NCI-H128 (cell line): ENCODE data around the gene NKX1-1.
"Not testable (repeated sequence)": the region's sequence is repeated elsewhere in the genome, so short reads cannot be mapped to it uniquely, and the experiment has no call there.

Experiments
- DNase-seq: peaks from one replicate; lab custom pipeline; 2025; ENCODE audit not compliant: unreplicated experiment; lab: John Stamatoyannopoulos, UW

Gene NKX1-1

DNA sequence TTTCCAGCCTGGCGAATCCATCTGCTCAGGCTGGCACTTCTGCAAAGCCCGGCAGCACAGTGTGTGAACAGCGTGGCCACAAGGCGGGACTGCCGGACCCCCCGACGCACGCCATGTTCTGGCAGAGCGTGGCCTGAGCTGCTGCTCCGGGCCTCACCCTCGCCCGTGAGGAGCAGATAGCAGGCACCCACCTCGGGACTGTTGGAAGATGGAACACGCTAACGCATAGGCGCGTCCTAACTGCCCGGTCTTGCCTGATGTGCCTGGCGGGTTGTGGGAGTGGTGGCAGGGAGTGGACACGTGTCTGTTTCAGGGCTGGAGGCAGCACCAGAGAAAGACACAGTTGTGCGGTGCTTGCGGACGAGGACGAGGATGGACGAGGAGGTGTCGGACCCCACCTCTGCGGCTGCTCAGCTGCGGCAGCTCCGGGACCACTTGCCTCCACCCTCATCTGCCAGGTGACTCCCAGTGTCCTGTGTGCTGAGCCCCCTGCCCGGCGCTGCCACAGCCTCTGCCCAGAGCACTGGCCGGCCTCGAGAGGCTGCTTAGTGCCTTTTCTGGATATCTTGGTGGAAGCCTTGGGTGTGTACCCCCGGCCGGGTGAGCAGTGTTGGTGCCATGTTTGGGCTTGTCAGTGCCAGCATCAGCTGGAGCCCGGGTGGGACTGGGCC lies 31.1 kb downstream of the NKX1-1 start:
- no peak for DNase-seq

DNA sequence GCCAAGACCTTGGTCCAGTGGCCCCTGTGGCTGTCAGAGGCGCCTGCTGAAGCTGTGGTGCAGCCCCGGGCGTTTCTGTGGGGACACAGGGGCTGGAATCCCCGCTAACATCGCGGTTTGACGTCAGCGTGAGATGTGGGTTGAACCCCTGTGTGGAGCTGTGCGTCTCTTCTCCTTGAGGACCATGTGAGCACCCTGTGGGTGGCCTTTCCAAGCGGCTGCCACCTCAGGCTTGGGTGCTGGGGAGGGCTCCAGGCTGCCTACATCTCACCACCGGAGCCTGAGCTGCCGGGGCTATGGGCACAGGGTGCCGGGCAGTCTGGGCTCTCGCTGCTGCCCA lies 31.6 kb downstream of the NKX1-1 start:
- DNase-seq: no peak

DNA sequence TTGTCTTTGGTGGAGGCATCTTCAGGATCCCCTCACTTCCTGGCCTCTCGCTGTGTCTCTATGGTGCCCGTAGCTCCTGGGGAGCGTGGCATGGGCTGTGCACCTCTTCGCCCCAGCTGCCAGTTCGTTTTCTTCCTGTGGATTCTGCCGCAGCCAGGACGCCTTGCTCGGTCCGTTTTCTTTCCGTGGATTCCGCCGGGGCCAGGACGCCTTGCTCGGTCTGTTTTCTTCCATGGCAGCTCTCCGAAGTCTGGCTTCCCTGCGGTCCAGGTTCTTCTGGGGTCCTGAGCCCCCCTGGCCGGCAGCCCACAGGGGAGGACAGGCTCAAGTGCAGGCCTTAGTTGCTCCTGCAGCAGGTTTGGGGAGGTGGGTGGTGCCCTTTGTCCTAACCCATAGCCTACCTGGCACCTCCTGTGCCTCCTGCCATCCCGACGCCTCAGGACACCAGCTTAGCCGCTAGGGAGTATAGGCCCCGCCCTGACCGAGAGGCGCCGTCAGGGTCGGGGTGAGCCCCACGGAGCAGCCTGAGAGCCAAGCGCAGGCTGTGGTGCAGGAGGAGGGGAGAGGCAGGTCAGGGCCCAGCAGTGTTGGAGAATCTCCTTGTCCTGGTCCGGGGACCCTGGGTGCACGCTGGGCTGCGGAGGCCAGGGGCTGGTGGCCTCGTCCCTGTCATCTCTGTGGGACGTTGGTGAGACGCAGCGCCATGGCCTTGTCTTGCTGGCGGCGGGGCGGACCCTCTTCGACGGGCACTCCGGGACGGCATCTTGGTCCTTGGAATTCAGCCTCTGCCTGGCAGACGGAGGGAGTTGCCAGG lies 32.1 kb downstream of the NKX1-1 start:
- DNase-seq: no peak

DNA sequence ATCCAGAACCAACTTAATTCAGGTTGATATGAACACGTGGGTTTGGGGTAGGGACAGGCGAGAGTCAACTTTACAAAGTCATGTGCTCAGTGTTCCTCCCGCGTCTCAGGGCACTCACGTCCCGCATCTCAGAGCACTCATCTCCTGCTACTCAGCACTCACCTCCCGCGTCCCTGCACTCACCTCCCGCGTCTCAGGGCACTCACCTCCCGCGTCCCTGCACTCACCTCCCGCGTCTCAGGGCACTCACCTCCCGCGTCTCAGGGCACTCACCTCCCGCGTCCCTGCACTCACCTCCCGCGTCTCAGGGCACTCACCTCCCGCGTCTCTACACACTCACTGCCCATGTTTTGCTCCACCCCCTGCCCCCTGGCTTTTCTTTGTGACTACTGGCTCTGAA lies 33.7 kb downstream of the NKX1-1 start:
- DNase-seq: not testable (repeated sequence)

DNA sequence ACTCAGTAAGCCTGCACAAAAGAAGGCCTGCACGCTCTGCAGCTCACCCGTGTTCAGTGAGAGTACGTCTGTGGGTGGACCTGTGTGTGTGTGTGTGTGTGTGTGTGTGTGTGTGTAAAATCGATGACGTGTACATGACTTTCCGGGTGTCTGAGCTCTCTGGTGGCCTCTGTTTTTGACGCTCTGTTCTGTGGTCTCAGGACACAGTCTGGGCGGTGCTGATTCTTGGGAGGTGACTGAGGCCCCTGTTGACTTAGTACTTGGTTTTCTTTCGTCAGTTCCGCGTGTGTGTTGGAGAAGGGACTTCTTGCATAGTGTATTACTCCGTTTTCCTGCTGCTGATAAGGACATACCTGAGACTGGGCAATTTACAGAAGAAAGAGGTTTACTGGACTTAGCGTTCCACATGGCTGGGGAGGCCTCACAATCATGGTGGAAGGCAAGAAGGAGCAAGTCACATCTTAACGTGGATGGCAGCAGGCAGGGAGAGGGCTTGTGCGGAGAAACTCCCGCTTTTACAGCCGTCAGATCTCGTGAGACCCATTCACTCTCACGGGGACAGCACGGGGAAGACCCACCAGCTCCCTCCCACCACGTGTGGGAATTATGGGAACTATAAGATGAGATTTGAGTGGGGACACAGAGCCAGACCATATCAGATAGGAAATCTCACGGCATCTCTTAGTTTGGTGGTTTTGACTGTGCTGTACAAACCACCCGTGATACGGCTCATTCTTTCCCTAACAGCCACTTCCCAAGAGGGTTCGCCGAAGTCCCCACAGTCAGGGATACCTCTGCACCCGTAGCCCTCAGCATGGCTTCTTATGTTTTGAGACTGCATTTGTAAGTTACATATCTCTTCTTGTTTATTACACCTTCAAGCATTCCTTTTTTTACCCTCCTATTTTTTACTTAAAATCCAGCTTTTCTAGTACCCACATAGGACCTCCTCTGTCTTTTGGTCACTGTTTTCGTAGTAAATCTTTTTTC lies 34.8 kb downstream of the NKX1-1 start:
- DNase-seq: no peak

DNA sequence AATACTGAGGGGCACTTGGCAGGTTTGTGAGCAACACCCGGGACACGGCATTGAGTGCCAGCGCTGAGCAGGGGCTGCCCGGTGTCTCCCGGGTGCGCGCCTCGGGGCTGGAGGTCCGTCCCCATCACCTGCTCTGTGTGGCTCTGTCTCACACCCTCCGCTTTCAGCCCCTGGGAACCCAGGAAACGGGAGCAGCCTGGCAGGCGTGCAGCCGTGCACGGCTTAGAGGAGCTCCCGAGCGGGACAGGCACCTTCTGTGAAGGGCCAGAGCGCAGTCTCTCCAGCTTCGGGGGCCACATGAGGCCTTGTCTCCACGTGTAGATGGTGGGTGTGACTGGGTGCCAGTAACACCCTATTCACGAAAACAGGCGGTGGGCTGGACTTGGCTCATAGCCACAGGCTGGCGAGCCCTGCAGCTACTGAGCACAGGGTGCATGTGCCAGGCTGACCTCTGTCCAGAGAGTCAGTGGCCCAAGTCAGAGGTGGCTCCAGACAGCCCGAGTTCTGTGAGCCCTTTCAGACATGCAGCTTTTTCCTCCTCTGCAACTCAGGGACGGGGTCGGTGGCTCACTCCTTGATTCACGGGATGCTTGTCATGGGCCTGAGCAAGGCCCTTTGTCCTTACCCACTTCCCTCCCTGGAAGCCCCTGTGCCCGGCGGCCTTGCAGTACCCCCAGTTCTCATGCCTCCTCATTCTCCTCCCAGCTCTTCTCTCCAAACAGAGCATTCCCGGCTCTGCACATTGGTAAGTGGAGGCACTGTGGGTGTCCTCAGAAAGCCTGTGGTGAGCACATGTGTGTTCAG lies 35.7 kb downstream of the NKX1-1 start:
- DNase-seq: no peak

DNA sequence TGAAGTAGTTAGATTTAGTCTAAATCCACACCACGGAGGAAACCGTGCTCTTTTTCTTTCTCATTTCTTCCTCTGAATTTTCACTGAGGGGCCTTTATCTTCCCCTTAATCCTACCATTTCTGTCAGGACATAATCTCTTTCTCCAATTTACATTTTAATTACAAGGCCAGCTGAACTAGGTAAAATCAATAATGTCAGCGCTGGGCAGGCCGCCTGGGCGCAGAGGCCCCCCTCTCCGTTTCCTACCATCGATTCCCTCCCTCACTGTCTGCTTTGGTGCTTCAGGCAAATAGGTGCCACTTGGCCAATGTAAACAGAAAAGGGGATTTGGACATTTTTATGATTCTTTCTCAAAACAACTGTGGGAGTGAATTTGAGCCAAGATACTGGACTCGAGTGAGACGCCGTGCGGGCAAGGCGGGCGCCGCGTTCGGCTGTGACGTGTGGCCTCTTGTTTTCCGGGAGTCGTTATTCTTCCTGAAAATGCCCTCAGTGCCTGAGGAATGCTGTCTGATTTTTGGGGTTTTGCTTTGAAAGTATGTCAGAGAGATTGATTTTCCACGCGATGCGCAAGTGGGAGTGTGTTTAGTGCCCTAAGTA lies 36.7 kb downstream of the NKX1-1 start:
- no peak for DNase-seq

DNA sequence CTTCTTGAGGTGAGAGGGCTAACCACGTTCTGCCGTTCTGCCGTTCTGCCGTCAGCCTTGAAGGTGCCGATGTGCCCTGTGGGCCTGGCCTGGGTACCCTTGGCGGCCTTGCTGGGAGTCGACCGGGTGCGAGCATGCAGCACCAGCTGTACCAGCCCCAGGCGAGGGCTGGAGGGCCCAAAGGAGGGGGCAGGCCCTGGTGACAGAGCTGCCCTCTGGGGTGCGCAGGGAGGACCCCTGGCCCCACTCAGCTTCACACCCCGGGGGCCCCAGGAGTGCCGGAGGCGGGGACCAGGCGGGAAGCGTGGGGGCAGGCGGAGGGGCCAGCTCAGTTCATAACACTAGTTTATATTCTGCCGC lies 37.2 kb downstream of the NKX1-1 start:
- no peak for DNase-seq

DNA sequence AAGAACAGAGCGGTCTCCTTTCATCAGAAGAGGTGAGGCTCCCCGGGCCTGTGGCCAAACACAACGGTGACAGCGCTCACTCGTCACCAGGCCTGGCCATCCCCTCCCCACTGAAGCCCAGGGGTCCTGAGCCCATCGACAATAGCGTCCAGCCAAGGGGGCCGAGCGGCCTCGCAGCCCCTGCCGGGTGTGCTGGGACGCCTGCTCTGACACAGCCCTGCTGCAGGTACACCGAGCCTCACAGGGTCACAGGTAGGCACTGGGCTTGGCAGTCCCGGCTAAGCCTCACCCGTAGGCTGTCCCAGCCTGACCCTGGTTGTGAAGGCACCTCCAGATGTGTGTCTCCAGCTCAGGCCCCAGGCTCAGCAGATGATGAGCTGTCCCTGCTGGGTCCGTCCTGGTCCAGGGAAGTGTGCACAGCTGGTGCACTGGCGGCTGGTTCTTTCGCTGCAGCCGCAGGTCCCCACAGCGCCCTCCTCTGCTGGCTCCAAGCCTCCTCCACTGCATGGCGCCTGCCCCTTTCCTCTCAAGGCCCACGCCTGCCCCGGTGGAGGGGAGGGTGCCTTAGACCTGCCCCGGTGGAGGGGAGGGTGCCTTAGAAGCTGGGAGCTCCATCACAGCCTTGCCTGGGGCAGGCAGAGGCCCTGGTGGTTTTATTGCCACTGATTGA lies 37.7 kb downstream of the NKX1-1 start:
- DNase-seq: no peak

DNA sequence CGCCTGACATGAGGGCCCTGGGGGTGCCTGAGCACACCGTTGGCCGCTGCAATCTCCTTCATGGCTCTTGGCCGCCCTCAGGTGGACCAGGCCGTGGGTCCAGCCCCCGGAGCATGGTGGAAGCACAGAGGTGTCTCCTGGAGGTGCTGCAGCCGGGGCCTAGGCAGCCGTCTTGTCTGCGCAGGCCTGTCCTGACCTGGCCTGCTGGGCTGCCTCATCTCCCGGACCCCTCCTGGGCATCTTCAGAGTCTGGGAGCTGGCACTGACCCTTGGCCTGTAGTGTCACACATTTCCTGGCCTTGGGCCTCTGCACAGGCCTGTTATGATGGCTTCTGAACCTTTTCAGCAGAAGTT lies 38.3 kb downstream of the NKX1-1 start:
- DNase-seq: no peak

DNA sequence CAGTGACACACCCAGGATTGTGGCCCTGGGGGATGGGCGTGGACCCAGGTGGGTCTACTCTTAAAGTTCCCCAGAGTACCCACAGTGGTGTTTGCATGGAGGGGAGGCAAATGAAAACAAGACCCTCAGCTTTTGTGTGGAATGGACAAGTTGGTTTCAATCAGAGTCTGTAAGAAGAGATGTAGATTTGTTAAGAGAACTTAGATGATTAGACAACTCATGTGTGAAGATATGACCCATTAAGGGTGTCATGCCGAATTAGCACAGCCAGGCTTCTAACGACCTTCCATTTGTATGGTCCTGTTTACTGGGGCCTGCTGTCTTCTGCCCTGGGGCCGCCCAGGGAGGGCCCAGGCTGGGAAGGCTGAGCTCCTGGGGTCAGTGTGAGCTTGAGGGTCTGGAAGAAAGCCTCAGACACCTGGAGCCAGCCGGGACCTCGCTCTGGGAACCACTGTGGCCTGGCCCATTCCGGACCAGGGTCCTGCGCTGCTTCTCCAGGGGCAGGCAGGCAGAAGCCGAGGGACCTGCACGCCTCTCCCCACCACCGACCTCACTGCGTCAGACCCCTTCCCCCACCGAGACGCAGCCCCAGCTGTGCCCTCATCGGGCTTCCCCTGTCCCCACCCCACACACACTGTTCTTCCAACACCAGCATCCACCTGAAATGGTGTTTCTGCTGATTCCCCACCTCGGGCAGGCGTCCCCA lies 38.9 kb downstream of the NKX1-1 start:
- DNase-seq: no peak

DNA sequence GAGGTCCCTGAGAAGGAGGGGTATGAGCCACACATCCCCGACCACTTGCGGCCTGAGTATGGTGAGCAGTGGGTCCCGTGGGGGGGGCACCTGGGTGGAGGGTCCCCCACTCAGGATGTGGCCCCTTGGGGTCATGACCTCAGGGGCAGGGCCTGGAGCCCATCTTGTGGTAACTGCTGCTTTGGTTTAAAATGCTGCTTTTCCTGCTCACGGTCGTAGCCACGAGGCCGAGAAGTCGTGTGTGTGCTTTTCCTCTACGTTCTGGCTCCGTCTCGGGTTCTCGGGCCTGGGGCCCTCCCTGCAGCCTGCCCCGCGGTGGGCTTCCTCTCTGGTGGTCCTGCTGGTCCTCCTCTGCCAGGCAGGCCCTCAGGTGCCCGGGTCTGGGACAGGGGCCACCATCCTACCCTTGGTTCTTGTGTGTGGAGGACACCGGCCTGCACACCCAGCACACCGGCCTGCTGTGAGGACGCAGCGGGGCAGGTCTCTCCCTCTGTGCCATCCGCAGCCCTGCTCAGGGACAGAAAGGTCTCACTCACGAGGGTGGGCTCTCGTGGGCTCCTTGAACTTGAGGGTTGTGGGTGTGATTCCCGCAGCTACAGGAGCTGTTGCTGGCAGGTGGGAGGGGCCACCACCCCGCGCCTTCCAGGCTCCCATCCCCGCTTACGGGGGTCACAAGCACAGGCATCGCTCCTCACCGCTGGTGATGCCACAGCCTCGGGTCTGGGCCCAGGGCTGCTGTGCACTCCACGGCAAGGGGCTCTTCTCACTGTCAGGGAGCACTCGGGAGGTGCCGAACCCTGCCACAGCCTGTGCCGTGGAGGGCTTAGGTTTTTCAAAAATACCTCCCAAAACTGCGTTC lies 39.6 kb downstream of the NKX1-1 start:
- no peak for DNase-seq

DNA sequence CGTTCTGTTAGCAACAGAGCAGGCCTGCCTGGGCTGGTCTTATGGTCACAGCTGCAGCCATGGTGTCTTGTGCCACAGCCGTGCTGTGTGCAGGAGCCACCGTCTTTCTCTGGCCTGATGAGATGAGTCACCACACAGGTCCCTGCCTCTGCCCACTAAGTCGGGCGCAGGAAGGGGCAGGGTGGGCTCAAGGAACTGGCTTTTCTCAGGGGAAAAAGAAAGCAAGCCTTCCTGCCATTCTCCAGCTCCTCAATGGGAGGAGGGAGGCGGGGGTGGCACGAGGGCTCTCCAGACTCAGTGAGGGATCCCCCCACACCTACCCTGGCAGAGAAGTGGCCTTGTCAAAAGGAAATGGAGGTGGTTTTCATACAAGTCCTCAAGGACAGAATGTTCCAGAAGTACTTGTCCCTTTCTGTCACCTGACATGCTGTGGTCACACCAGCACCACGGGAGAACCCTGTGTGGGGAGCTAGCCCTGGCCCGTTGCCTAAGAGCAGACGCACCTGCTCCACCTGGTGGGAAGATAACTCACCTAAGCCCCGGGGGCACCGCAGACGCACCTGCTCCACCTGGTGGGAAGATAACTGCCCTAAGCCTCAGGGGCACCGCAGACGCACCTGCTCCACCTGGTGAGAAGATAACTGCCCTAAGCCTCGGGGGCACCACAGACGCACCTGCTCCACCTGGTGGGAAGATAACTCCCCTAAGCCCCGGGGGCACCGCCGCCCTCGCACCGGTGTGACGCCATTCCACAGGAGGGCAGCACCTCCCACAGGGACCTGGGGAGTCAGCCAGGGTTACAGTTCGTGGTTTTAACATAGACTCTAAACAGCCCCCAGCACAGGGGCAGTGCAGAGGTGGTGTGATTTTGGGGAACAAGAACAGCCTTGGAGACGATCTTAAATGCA lies 40.7 kb downstream of the NKX1-1 start:
- DNase-seq: peak; percentile 59

DNA sequence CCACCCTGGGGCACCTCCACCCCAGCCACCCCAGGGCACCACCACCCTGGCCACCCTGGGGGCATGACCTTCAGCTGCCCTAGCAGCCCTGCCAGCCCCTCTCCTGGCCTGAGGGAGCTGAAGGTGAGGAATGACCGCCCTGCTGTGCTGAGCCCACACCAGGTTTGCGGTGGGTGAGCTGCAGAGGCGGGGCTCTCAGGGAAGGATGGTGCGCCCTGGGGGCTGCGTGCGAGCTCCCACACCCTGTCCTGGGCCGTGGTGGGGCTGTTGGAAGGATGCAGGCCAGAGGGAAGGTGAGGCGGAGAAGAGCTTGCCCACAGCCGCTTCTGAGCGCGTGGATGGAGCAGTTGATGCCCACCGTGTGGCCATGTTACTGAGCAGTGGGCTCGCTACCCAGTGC lies 41.5 kb downstream of the NKX1-1 start:
- DNase-seq: no peak

DNA sequence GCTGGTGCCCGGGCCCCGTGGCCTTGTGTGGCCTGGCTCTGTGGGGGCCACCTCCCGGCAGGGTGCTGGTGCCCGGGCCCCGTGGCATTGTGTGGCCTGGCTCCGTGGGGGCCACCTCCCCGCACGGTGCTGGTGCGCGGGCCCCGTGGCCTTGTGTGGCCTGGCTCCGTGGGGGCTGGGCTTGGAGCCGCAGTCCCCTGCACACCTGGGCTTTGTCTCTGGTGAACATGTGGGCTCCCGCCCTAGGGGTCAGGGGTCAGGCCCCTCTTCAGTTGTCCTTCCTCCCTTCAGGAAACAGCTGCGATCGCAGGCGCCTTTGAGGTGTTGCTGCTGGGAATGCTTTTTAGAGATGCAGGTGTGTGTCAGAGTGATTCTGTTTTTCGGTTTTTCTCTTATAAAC lies 42.0 kb downstream of the NKX1-1 start:
- no peak for DNase-seq

DNA sequence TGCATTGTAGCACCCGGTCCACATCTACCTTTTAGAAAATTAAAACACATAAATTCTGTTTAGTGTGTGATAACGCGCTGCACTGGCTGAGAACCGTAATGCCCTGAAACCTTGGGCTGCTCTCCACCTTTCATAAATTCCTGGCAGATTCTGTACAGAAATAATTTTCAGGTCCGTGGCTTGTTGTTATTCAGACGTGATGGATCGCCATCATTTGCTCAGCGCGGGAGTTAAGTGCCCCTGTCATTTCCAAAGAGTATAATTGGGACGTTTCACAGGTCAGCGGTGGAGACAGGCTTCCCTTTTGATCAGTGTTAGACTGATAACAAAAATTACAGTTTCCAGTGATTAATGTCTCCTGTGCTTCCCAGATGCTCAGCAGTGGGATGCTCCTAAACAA lies 42.7 kb downstream of the NKX1-1 start:
- no peak for DNase-seq

DNA sequence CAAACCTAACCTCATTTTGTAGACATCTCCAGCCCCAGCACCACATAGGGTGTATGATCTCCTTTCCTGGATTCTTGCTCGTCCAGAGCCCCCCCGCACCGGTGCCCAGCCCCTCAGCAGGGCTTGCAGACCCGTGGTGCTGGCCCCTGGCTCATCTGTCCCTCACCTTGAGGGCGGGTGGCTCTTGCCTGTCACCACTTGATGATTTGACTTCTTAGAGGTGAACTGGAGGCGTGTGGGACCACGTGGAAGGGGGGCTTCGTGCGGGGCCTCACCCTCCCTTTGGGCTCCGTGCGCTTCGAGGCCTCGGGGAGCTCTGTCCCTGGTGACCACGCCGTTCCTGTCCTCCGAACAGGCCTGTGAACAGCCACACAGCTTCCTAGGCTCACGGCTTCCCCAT lies 43.7 kb downstream of the NKX1-1 start:
- no peak for DNase-seq
